GM12874 (cell line): ENCODE data around the gene CECR2.

Source experiments
- TF ChIP-seq, protein P1 (sequence below): IDR thresholded peaks from 2 replicates; pipeline ENCODE4 v1.5.1; 2011; ENCODE audit warnings: low read depth, mild to moderate bottlenecking, control low read depth, low read length, moderate library complexity; ENCODE audit not compliant: insufficient read depth

The CECR2 gene

GRCh38 chr22:17576470-17576869 is 207.2 kb downstream of the CECR2 start:
- TF ChIP-seq, protein P1, sequence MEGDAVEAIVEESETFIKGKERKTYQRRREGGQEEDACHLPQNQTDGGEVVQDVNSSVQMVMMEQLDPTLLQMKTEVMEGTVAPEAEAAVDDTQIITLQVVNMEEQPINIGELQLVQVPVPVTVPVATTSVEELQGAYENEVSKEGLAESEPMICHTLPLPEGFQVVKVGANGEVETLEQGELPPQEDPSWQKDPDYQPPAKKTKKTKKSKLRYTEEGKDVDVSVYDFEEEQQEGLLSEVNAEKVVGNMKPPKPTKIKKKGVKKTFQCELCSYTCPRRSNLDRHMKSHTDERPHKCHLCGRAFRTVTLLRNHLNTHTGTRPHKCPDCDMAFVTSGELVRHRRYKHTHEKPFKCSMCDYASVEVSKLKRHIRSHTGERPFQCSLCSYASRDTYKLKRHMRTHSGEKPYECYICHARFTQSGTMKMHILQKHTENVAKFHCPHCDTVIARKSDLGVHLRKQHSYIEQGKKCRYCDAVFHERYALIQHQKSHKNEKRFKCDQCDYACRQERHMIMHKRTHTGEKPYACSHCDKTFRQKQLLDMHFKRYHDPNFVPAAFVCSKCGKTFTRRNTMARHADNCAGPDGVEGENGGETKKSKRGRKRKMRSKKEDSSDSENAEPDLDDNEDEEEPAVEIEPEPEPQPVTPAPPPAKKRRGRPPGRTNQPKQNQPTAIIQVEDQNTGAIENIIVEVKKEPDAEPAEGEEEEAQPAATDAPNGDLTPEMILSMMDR = no peak

DNA sequence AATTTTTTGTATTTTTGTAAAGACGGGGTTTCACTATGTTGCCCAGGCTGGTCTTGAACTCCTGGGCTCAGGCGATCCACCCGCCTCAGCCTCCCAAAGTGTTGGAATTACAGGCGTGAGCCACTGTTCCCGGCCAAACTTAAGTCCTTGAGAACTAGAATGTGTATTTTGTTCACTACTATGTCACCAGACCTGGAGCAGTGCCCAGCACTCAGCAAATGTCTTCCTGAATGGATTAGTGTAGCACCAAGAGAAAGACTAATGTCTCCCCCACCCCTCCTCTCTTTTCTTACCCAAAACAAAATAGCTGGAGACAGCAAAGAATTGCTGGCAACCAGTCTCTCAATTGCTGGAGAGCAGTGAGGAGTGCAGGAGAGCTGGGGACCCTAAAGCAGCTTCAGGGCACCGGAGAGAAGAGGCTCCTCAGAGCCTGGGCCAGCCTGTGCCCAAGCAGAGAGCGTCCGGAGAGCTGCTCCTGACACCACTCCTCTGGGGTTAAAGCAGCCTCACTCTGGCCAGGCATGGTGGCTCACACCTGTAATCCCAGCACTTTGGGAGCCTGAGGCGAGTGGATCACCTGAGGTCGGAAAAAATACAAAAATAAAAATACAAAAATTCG is 209.0 kb downstream of the CECR2 start:
- TF ChIP-seq, protein P1 = no peak

DNA sequence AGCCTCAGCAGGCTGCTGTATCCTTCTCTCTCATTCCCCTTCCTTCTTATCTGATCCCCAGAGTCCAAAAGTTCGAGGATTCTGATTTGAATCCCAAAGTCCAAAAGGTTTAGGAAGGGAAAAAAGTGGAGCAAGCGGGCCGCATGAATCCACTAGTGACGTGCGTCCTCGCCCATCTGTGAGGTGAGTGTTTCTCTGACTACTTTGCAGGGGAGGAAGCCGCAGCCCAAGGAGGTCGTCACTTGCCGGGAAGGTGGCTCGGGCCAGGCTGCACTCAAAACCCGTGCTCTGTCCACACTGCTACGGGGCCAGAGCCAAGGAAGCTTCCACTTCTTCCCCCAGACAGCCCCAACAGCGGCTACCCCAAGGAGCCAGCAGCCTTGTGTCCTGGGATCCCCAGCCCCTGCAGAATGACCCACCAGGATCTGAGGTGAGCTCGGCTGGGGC is 210.3 kb downstream of the CECR2 start:
- TF ChIP-seq, protein P1 = no peak

DNA sequence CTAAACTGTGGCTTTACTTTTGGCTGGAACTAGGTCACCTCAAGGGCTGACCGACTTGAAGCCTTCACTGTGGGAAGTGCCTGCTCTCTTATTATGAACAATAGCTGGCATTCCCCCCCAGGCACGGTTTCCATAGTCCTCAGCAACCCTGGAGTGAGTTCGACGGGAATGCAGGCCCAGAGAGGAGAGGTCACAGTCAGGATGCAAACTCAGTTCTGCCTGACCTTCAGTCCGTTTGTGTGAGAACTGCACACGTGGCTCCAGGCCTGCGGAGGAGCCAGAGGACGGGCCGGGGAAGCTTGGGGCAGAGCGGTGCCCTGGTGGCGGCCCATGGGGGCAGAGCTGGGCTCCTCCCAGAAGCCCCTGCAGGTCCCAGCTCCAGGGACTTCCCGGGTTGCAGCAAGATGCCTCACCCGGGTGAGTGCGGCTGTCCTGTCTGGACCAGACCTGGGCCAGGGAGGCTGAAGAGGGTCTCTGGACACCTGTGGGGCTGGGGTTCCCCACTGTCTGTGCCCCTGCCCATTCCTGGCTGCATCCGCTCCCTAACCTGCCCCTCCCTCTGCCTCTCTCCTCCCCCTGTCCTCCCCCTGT is 211.3 kb downstream of the CECR2 start:
- TF ChIP-seq, protein P1 = no peak

DNA sequence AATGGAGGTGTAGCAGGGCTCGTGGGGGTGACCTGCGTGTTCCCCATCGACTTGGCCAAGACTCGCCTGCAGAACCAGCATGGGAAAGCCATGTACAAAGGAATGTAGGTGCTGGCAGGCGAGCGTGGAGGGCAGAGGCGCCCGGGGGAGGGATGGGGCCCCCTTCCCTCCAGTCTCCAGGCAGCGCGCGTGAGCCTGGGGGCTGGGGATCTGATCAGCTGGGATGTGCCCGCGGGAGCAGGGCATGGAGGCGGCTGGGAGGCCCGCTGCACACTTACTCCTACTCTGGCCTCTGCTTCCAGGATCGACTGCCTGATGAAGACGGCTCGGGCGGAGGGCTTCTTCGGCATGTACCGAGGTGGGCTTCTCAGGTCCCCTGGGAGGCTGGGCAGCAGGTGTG is 211.8 kb downstream of the CECR2 start:
- TF ChIP-seq, protein P1 = no peak

- TF ChIP-seq, protein P1 = no peak
Observed at GRCh38 chr22:17581631-17582030, 212.4 kb downstream of the CECR2 start.

DNA sequence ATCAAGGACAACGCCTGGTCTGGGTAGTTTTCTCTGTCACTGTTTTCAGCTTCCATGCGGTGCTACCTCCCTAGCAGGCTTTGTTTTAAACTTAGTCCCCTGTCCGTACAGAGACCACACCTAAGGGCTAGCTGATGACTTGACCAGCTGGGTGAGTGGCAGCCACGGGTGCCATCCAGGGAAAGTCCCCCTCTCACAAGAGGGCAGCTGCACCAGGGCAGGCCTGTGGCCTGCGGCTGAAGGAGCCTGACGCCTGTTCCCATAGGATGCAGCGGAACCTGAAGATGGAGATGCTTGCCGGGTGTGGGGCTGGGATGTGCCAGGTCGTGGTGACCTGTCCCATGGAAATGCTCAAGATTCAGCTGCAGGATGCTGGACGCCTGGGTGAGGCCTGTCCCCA is 213.9 kb downstream of the CECR2 start:
- TF ChIP-seq, protein P1 = no peak
